HEK293 (cell line): ENCODE measurements around the gene SLC25A18.
"Not testable (repeated sequence)": the region's sequence is repeated elsewhere in the genome, so short reads cannot be mapped to it uniquely, and the experiment has no call there.

Source experiments
- CTCF ChIA-PET: fragments of 350-600 bp; formaldehyde crosslinking; extraction: SDS; loops from one replicate; lab custom pipeline; 2021; ENCODE audit warnings: antibody characterized with exemption; lab: Yijun Ruan, JAX
- POLR2A ChIA-PET: fragments of 300-600 bp; formaldehyde crosslinking; extraction: SDS; loops from one replicate; lab custom pipeline; 2020; ENCODE audit warnings: antibody characterized with exemption, inconsistent platforms; lab: Yijun Ruan, JAX
- H3K27ac ChIP-seq: fragments of 200-500 bp; sonication (Bioruptor generic); 2 replicates; pipeline ENCODE4 v1.5.1; 2014; ENCODE audit warnings: low read depth, low read length, control low read depth, inconsistent platforms; ENCODE audit errors: extremely low read depth
- H3K36me3 ChIP-seq, 2 experiments: fragments of 200-500 bp in 1 of 2; sonication (Bioruptor generic) in 1 of 2; 1 replicate in 1 of 2; 2 replicates in 1 of 2; pipeline ENCODE4 v1.5.1; 2014 to 2017; ENCODE audit warnings: inconsistent platforms in 2 of 2, low read length in 2 of 2; ENCODE audit not compliant: control insufficient read depth in 2 of 2, insufficient read depth in 1 of 2
- H3K4me1 ChIP-seq: fragments of 200-500 bp; sonication (Bioruptor generic); 2 replicates; pipeline ENCODE4 v1.5.1; 2014; ENCODE audit warnings: mild to moderate bottlenecking, low read length, inconsistent platforms; ENCODE audit not compliant: control insufficient read depth, insufficient read depth
- H3K4me3 ChIP-seq: 2 replicates; pipeline ENCODE4 v1.5.1; 2011; ENCODE audit warnings: low read depth, mild to moderate bottlenecking, control low read depth, low read length, moderate library complexity
- H3K9me3 ChIP-seq: fragments of 200-500 bp; sonication (Bioruptor generic); 2 replicates; pipeline ENCODE4 v1.5.1; 2014; ENCODE audit warnings: low read depth, low read length, inconsistent platforms; ENCODE audit not compliant: control insufficient read depth, insufficient read depth
- HOXD13 ChIP-seq: sonication (generic); formaldehyde crosslinking; IDR thresholded peaks from 2 replicates; pipeline ENCODE4 v1.8.0; 2022; ENCODE audit warnings: missing genetic modification reagents, borderline replicate concordance
- KLF1 ChIP-seq: fragments of 450-650 bp; formaldehyde crosslinking; IDR thresholded peaks from 2 replicates; pipeline ENCODE4 v1.5.1; 2016; ENCODE audit warnings: missing biosample characterization, missing genetic modification characterization
- RBAK ChIP-seq: fragments of 450-650 bp; formaldehyde crosslinking; IDR thresholded peaks from 2 replicates; pipeline ENCODE4 v1.5.1; 2016; ENCODE audit warnings: missing biosample characterization, missing genetic modification characterization
- ZBTB21 ChIP-seq: fragments of 450-650 bp; formaldehyde crosslinking; IDR thresholded peaks from 2 replicates; pipeline ENCODE4 v1.5.1; 2017; ENCODE audit warnings: missing biosample characterization, missing genetic modification characterization
- ZEB2 ChIP-seq: fragments of 450-650 bp; formaldehyde crosslinking; IDR thresholded peaks from 2 replicates; pipeline ENCODE4 v1.5.1; 2016; ENCODE audit warnings: missing biosample characterization, missing genetic modification characterization
- ZFHX2 ChIP-seq: fragments of 450-650 bp; formaldehyde crosslinking; conservative IDR thresholded peaks from 2 replicates; pipeline ENCODE4 v1.5.1; 2016; ENCODE audit warnings: missing biosample characterization, missing genetic modification characterization
- ZIC2 ChIP-seq: fragments of 450-650 bp; formaldehyde crosslinking; IDR thresholded peaks from 2 replicates; pipeline ENCODE4 v1.5.1; 2016; ENCODE audit warnings: missing biosample characterization, missing genetic modification characterization
- ZNF10 ChIP-seq: fragments of 450-650 bp; formaldehyde crosslinking; IDR thresholded peaks from 2 replicates; pipeline ENCODE4 v1.5.1; 2017; ENCODE audit warnings: missing biosample characterization, missing genetic modification characterization
- ZNF148 ChIP-seq: fragments of 450-650 bp; formaldehyde crosslinking; IDR thresholded peaks from 2 replicates; pipeline ENCODE4 v1.5.0; 2017; ENCODE audit warnings: missing biosample characterization, missing genetic modification characterization, borderline replicate concordance
- ZNF266 ChIP-seq: fragments of 450-650 bp; formaldehyde crosslinking; IDR thresholded peaks from 2 replicates; pipeline ENCODE4 v1.5.1; 2016; ENCODE audit warnings: missing biosample characterization, missing genetic modification characterization, low read depth
- ZNF341 ChIP-seq: fragments of 450-650 bp; formaldehyde crosslinking; IDR thresholded peaks from 2 replicates; pipeline ENCODE4; 2016; ENCODE audit warnings: low read depth, missing biosample characterization, missing genetic modification characterization
- ZNF354C ChIP-seq: fragments of 450-650 bp; formaldehyde crosslinking; IDR thresholded peaks from 2 replicates; pipeline ENCODE4 v1.5.1; 2016; ENCODE audit warnings: missing biosample characterization, missing genetic modification characterization, low read depth, borderline replicate concordance
- ZNF394 ChIP-seq: fragments of 450-650 bp; formaldehyde crosslinking; IDR thresholded peaks from 2 replicates; pipeline ENCODE4 v1.5.1; 2016; ENCODE audit warnings: missing biosample characterization, missing genetic modification characterization, mild to moderate bottlenecking, moderate library complexity, borderline replicate concordance
- ZNF404 ChIP-seq: fragments of 450-650 bp; formaldehyde crosslinking; IDR thresholded peaks from 2 replicates; pipeline ENCODE4 v1.5.1; 2017; ENCODE audit warnings: missing biosample characterization, missing genetic modification characterization
- ZNF510 ChIP-seq: fragments of 450-650 bp; formaldehyde crosslinking; IDR thresholded peaks from 2 replicates; pipeline ENCODE4 v1.5.1; 2018; ENCODE audit warnings: mild to moderate bottlenecking, missing genetic modification characterization, missing biosample characterization; ENCODE audit not compliant: insufficient replicate concordance
- ZNF558 ChIP-seq: fragments of 450-650 bp; formaldehyde crosslinking; IDR thresholded peaks from 2 replicates; pipeline ENCODE4 v1.5.1; 2016; ENCODE audit warnings: missing biosample characterization, missing genetic modification characterization
- ZNF664 ChIP-seq: fragments of 450-650 bp; formaldehyde crosslinking; IDR thresholded peaks from 2 replicates; pipeline ENCODE4 v1.5.1; 2016; ENCODE audit warnings: missing biosample characterization, missing genetic modification characterization
- ZNF792 ChIP-seq: fragments of 450-650 bp; formaldehyde crosslinking; IDR thresholded peaks from 2 replicates; pipeline ENCODE4 v1.5.1; 2016; ENCODE audit warnings: missing biosample characterization, missing genetic modification characterization
- ZNF830 ChIP-seq: fragments of 450-650 bp; IDR thresholded peaks from 2 replicates; pipeline ENCODE4 v1.5.0; 2018; ENCODE audit warnings: missing biosample characterization, missing genetic modification characterization, low read depth, mild to moderate bottlenecking, moderate library complexity
- ZNF837 ChIP-seq: fragments of 450-650 bp; formaldehyde crosslinking; IDR thresholded peaks from 2 replicates; pipeline ENCODE4 v1.5.1; 2016; ENCODE audit warnings: missing biosample characterization, missing genetic modification characterization
- ZSCAN18 ChIP-seq: fragments of 450-650 bp; formaldehyde crosslinking; IDR thresholded peaks from 2 replicates; pipeline ENCODE4 v1.5.1; 2016; ENCODE audit warnings: missing biosample characterization, missing genetic modification characterization

The SLC25A18 gene

GRCh38 chr22:17563936-17564391 is 666 bp downstream of the SLC25A18 start:
- no peaks in the 10 kb centered on the region for H3K36me3 ChIP-seq
- CTCF ChIA-PET: interaction anchor here (0.6 to 1.2 kb wide), 4 partner anchors 11 to 402 kb away, joined by 3 to 6 read pairs (median 4); no protein-coding TSS in a partner anchor
- no peak overlapping the region for H3K27ac ChIP-seq
- no peaks in the 10 kb centered on the region for H3K9me3 ChIP-seq
- TF ChIP-seq ZNF558 (tag by site-specific recombination) (no peak), ZBTB21 (no peak), ZNF10 (tag by site-specific recombination) (no peak), HOXD13 (CRISPR knock-in tag) (no peak), RBAK (no peak), ZNF148 (tag by site-specific recombination) (no peak), KLF1 (tag by site-specific recombination) (no peak), ZNF266 (no peak), ZNF404 (tag by site-specific recombination) (no peak)
- TF ChIP-seq, all 188 proteins: peak for 0
- Histone ChIP-seq H3K4me1 (no peaks in the 10 kb centered on the region), H3K4me3 (no peak overlapping the region)
- POLR2A ChIA-PET: interaction anchor here (0.8 kb wide), 1 partner anchor 16 kb away, joined by 3 read pairs; no protein-coding TSS in a partner anchor

- H3K27ac ChIP-seq, H3K4me3 ChIP-seq, H3K4me1 ChIP-seq, POLR2A ChIA-PET, H3K9me3 ChIP-seq, H3K36me3 ChIP-seq: not testable (repeated sequence)
- CTCF ChIA-PET: interaction anchor here (1.3 to 2.2 kb wide), 2 partner anchors 8 to 13 kb away, joined by 3 to 11 read pairs; no protein-coding TSS in a partner anchor
- TF ChIP-seq ZNF341 (tag by site-specific recombination) (peak; percentile 40; the same call in 1 of the 2 replicates), ZIC2 (tag by site-specific recombination) (0 out of 2 replicates have a peak, but pooled peaks have one; percentile 34), ZFHX2 (0 out of 2 replicates have a peak, but pooled peaks have one; percentile 14)
- TF ChIP-seq, all 188 proteins: peak for 3; not testable (repeated sequence) for 185
Observed at GRCh38 chr22:17566016-17566687, 2.9 kb downstream of the SLC25A18 start.

- H3K27ac ChIP-seq: no peak overlapping the region
- TF ChIP-seq ZNF664 (tag by site-specific recombination) (no peak), ZNF830 (no peak), ZEB2 (no peak), ZNF792 (no peak), ZNF510 (tag by site-specific recombination) (no peak), ZSCAN18 (tag by site-specific recombination) (no peak), ZNF394 (tag by site-specific recombination) (no peak), ZNF354C (tag by site-specific recombination) (no peak), ZNF837 (tag by site-specific recombination) (no peak)
- CTCF ChIA-PET: interaction anchor here (2.2 kb wide), 1 partner anchor 8 kb away, joined by 11 read pairs; no protein-coding TSS in a partner anchor
- peaks cover 6% of the 10 kb centered on the region; the same call in 1 of the 2 replicates for H3K4me1 ChIP-seq
- H3K36me3 ChIP-seq: no peaks in the 10 kb centered on the region
- H3K4me3 ChIP-seq: no peak overlapping the region
- no peaks in the 10 kb centered on the region for H3K9me3 ChIP-seq
- POLR2A ChIA-PET: no interaction called here
Observed at GRCh38 chr22:17566776-17567175, 3.5 kb downstream of the SLC25A18 start.
